ENCODE data around the gene MED16.

The MED16 gene, protein sequence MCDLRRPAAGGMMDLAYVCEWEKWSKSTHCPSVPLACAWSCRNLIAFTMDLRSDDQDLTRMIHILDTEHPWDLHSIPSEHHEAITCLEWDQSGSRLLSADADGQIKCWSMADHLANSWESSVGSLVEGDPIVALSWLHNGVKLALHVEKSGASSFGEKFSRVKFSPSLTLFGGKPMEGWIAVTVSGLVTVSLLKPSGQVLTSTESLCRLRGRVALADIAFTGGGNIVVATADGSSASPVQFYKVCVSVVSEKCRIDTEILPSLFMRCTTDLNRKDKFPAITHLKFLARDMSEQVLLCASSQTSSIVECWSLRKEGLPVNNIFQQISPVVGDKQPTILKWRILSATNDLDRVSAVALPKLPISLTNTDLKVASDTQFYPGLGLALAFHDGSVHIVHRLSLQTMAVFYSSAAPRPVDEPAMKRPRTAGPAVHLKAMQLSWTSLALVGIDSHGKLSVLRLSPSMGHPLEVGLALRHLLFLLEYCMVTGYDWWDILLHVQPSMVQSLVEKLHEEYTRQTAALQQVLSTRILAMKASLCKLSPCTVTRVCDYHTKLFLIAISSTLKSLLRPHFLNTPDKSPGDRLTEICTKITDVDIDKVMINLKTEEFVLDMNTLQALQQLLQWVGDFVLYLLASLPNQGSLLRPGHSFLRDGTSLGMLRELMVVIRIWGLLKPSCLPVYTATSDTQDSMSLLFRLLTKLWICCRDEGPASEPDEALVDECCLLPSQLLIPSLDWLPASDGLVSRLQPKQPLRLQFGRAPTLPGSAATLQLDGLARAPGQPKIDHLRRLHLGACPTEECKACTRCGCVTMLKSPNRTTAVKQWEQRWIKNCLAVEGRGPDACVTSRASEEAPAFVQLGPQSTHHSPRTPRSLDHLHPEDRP

GRCh38 chr19:892894-893689 is at the start of gene MED16, which contains the start of gene RNU6-9:
MED16 (minus strand) TSS chr19:893187; CDS start chr19:891131, 2,056 bp downstream.
RNU6-9 (plus strand) TSS chr19:893484.
- DNase-seq: peak; percentile 69

GRCh38 chr19:942133-942645 is 49.2 kb upstream of the MED16 start:
- no peak for DNase-seq

DNA sequence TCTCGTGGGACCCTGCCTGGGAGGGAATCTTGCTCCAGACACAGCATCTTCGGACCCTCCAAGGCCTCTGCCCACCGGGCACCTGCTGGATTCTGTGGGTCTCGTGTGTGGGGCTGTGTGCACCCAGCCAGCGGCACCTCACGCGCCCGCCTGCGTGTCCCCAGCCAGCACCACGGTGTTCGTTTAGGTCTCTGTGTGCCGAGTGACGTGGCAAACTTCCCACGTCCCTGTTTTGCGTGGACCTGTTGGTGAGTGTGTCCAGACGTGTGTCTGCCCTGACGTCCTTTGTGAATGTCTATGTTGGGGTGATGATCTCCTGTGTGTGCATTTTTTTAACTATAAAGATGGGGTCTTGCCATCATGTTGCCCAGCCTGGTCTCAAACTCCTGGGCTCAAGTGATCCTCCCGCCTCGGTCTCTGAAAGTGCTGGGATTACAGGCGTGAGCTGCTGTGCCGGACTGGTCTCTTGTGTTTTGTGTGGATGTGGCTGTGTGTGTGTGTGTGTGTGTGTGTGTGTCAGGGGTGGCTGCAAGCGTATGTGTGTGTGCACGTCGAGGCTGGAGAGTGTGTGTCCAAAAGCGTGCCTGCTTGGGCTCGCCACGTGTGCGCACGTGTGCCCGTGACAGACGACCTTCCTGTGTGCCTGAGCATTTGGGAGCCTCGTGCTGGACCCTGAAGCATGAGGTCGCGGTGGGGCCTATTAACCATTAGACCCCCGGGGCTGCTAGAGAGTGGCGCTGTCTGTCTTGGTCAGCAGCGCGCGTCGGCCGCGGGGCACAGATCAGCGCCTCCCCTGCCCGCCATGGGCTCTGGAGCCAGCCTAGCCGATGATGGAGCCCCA is 48.5 kb upstream of the MED16 start:
- DNase-seq: no peak

DNA sequence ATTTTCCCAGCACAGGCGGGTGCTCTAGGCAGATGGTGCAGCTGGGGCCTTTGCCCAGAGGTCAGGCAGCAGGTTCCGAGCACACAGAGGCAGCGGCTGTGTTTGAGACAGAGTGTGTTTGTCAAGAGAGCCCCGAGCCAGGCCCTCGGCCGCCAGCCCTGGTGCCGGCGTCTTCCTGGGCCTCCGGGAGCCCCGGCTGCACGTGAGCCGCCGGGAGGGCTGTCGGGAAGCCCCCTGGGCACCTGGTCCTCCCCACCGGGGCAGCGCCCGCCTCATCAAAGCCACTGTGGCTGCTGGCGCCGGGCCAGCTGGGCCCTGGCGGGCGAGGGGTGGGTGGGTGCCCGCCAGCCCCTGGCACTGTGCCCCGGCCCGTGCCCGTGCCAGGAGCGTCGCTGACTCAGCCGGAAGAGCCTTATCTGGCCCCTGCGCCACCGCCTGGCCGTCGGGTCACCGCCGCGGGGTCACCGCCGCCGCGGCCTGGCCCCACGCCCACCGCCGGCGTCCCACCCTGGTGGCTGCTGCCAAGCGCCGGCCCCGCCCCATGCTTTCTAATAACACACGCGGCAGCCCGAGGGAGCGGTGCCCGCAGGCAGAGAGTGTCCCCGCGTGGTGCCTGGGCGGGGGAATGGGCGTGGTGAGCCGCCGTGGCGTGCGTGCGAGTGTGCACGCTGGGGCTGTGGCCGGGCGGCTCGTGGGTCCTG is 47.8 kb upstream of the MED16 start:
- no peak for DNase-seq

DNA sequence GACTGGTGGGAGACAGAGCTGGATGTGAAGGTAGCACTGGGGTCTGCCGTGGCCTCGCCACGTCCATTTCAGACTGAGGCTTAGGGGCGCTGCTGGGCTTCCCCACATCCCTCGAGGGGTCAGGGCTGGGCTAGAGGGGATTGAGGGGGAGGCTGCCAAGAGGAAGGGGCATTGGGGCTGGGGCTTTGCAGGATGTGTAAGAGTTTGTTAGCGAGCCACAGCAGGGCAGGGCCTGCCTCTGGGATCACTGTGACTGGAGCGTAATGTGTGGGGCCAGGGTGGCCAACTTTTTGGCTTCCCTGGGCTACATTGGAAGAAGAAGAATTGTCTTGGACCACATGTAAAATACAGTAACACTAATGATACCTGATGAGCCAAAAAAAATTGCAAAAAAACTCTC is 46.9 kb upstream of the MED16 start:
- no peak for DNase-seq

DNA sequence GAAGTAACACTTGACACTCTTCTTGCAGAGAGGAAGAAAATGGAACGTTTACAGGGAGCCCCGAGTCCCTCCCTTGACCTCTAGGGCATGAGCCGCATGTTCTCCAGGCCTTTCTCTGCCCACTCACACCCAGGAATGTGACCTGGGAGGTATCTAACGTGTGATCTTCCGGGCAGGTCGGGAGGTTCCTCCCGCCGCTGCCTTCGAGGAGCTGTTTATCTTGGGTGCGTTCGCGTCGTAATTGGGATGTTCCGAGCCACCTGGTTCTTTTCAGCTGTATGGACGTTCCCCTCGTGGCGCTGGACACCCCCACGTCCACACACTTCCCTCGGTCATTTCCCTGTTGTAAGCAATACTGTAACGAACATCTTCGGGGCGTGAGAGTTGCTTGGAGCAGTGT is 46.5 kb upstream of the MED16 start:
- no peak for DNase-seq

- no peak for DNase-seq
These were observed 45.4 kb upstream of the MED16 start for GRCh38 chr19:938233-938923.

DNA sequence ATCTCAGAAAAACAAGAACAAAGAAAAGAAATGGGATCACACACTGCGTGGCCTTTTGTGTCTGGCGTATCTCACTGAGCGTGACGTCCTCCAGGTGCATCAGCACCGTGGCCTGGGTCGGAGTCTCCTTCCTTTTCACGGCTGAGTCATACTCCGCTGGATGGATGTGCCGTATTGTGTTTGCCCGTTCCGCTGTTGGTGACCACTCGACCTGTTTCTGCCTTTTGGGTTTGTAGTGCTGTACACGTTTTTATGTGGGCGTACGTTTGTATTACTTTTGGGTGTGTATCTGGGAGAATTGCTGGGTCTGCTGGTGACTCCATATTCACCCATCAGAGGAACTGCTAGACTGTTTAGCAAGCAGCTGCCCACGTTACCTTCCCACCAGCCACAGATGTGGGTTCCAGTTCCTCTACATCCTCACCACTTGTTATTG is 44.3 kb upstream of the MED16 start:
- DNase-seq: no peak

- DNase-seq: no peak
These were observed 43.2 kb upstream of the MED16 start for GRCh38 chr19:936175-936546.

DNA sequence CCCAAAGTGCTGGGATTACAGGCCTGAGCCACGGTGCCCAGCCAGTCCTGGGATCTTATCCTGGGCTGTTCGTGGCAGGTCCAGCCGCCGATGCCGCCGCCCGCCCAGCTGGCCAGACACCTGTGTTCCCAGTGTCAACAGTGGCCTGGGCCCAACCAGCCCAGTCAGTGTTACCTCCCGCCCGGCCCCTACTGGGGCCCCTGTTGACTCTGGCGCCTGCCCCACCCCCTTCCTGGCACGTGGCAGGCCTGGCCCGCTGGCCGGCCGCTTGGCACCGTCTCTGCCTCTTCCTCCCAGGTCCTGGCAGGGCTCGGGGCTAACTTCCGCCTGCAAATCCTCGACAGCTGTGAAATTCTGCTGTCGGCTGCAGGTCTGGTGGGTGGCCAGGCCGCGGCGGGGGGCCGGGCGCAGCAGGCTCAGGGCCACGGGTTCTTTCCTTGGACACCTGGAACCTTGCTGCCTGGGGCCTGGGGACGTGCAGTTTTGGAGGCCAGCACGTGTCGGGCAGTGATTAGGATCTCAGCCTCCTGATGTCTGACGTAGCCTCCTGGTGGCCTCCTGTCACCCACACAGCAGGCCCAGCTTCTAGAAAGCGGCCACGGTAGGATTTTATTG is 42.0 kb upstream of the MED16 start:
- no peak for DNase-seq

DNA sequence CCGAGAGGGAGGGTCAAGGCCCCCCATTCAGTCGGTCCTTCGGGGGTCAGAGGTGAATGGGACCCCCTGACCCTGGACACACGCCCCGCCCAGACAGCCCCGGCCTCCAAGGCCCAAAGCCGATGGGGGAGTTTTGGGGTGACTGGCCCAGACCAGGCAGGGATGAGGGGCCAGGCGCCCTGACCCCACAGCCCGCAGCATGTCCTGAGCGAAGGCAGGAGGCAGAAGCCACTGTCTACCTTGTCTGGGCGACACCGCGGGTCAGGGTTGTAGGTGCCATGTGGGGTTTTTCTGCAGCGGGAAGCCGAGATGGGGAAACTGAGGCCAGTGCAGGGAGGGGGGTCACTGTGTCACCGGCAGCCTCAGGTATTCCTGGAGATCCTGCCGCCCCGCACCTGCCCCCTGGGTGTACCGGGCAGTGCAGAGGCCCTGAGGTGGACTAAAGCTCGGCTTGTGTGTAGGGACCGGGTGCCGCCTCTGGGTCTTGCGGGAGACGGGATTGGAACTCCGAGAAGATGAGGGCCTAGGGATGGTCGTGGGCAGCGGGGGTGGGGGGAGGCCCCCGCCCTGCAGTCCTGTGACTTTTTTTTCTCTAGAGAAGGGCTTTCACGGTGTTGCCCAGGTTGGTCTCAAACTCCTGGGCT is 41.3 kb upstream of the MED16 start:
- no peak for DNase-seq

DNA sequence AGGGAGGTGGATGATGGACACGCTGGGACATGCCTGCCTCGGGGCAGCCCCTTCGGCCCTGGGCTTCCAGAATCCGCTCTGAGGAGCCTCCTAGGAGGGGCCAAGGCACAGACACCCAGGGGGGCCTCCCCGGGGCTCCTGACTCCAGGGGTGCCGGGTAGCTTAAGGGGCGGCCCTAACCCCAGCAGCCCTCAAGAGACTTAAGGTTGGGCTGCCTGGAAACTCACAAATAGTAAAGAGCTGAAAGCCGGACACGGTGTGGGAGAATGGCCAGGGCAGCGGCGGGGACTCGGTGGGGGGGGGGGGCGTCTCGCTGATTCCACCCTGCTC is 40.5 kb upstream of the MED16 start:
- no peak for DNase-seq

DNA sequence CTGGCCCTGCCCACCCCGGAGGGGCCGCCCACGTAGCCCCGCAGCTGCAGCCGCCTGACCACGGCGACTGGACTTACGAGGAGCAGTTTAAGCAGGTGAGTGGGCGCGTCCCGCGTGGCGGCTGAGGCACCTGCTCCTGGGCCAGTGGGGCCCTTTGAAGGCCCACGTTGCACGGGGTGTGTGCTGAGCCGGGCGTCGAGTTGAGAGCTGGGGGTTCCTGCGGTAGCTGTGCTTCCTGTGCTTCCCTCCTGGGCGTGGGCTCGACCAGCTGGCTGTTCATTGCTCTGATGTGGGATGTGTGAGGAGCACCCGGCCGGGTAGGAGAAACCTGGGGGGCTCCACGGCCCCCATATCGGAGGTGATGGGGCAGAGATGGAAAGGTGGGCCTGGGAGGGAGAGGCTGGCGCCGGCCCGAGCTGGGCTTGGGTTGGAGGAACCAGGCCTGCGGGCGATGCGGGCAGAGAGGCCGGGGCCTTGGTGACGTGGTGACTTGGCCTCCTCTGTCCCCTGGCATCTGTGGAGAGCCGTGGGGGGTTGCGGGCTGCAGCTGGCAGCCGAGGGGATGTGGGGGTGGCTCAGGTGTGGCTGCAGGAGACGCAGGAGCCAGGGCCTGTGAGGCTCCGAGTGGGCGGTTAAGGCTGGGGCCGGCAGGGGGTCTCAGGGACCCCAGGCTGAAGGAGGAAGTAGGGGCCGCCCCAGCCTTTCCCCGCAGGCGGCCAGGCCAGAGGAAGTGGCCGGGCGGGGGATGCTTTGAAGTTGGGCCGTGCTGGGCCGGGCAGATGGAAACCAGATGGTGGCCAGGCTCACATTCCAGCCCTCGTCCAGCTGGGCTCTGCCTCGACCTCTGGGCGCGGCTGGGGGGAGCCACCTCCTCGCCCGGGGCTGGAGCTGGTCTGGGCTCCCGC is 39.9 kb upstream of the MED16 start:
- no peak for DNase-seq

DNA sequence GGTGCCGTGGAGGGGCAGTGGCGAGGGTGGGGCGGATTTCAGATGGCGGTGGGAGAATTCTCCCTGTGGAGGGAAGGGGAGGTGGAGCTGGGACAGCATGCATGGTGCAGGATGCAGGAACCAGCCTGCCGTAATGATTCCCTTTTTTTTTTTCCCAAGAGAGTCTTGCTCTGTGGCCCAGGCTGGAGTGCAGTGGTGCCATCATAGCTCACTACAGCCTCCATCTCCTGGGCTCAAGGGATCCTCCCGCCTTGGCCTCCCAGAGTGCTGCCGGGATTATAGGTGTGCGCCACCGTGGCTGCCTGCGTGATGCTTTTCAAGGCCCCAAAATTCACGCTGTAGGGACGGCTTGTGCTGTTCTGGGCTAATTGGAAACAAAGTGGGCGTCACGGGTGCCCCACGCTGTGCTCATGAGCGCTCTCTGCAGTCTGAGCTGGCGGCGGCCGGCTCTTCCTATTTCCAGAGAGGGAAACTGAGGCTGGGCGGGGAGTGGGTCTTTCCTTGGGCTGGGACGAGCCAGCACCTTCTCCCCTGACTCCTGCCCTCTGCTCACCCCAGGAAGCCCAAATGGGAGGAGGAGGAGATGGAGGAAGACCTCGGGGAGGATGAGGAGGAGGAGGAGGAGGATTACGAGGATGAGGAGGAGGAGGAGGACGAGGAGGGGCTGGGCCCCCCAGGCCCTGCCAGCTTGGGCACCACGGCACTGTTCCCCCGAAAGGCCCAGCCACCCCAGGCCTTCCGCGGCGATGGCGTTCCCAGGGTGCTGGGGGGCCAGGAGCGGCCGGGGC is 39.1 kb upstream of the MED16 start:
- no peak for DNase-seq

- no peak for DNase-seq
These were observed 36.9 kb upstream of the MED16 start for GRCh38 chr19:929891-930258.

DNA sequence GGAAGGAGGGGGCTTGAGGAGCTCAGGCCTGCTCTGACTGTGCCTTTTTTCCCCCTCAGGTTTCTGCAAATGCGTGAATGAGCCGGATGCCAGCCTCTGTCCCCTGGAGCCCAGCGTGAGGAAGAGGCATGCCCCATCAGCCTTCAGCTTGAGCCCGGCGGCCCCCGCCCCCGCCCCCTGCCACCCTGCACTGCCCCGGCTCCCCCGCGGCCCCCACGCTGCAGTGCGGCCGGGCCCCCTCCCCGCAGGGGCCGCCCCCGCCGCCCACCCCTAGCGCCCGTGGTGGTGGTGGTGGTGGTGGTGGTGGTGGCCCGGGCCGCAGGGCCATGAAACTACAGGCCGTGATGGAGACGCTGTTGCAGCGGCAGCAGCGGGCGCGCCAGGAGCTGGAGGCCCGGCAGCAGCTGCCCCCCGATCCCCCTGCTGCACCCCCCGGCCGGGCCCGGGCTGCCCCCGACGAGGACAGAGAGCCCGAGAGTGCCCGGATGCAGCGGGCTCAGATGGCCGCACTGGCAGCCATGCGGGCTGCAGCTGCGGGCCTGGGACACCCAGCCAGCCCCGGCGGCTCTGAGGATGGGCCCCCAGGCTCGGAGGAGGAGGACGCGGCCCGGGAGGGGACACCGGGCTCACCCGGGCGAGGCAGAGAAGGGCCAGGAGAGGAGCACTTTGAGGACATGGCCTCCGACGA is 36.4 kb upstream of the MED16 start:
- no peak for DNase-seq

DNA sequence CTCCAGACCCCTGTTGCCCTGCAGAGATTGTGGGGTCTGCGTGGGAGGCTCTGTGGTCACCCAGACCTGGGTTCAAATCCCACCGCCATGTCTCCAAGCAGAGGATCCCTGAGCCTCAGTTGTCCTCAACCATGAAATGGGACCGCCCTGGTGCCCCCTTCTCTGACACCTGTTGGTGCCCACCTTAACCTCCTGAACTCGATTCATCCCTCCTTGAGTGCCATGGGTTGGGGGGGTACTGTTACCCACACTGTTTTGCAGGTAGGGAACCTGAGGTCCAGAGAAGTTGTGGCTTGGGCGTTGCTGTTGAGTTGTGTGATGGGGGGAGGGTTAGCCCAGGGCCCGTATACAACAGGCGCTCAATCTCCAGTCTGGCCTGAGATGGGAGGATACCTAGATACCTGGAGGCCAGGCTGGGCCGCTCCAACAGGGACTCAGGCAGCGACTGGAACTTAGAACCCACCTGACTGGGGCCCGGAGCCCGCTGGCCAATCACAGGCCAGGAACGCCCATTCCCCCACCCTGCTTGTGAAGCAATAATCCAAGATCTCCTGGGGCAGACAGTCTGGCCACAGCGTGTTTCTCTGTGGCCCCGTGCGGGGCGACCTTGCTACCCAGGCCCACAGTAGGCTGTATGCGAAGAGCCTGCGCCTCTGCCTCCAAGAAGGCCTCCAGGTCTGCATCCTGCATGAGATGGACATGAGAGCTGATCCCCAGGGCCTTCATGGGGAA is 35.6 kb upstream of the MED16 start:
- DNase-seq: no peak
